Effector memory CD4-positive, alpha-beta T cell (primary cell): ENCODE measurements around the gene NDUFB4.
A peak's percentile ranks its signal among the peaks of the same experiment; 100 is the strongest.

Experiments used
- DNase-seq, 3 donors: peaks; one replicate each; pipeline ENCODE4 v3.0.0-alpha.2; 2020
- H3K27ac ChIP-seq: 2 replicates; pipeline ENCODE4 v1.7.0; 2013; ENCODE audit warnings: mild to moderate bottlenecking, low read length, moderate library complexity; ENCODE audit not compliant: insufficient read depth, poor library complexity, severe bottlenecking
- H3K27me3 ChIP-seq: replicated peaks from 2 replicates; pipeline ENCODE4 v1.7.0; 2013; ENCODE audit warnings: mild to moderate bottlenecking, low read length; ENCODE audit not compliant: insufficient read depth, control insufficient read depth, poor library complexity, severe bottlenecking
- H3K36me3 ChIP-seq: 2 replicates; pipeline ENCODE4 v1.7.0; 2013; ENCODE audit warnings: mild to moderate bottlenecking, low read length, moderate library complexity; ENCODE audit not compliant: control insufficient read depth, insufficient read depth
- H3K4me1 ChIP-seq: 2 replicates; pipeline ENCODE4 v1.7.0; 2013; ENCODE audit warnings: low read length, mild to moderate bottlenecking; ENCODE audit not compliant: control insufficient read depth, insufficient read depth, poor library complexity, severe bottlenecking
- H3K4me3 ChIP-seq: 2 replicates; pipeline ENCODE4 v1.7.0; 2013; ENCODE audit warnings: low read length, low read depth, mild to moderate bottlenecking; ENCODE audit not compliant: insufficient read depth, poor library complexity, severe bottlenecking
- H3K9me3 ChIP-seq: 2 replicates; pipeline ENCODE4 v1.7.0; 2013; ENCODE audit warnings: mild to moderate bottlenecking, low read length, moderate library complexity; ENCODE audit not compliant: control insufficient read depth
- total RNA-seq, 3 donors: gene quantifications; one replicate each; lab custom pipeline; 2026; lab: John Stamatoyannopoulos, UW

Gene NDUFB4
- total RNA-seq = 26.4 to 38.0 (median 29.0) reads per million in 3 donors

DNA sequence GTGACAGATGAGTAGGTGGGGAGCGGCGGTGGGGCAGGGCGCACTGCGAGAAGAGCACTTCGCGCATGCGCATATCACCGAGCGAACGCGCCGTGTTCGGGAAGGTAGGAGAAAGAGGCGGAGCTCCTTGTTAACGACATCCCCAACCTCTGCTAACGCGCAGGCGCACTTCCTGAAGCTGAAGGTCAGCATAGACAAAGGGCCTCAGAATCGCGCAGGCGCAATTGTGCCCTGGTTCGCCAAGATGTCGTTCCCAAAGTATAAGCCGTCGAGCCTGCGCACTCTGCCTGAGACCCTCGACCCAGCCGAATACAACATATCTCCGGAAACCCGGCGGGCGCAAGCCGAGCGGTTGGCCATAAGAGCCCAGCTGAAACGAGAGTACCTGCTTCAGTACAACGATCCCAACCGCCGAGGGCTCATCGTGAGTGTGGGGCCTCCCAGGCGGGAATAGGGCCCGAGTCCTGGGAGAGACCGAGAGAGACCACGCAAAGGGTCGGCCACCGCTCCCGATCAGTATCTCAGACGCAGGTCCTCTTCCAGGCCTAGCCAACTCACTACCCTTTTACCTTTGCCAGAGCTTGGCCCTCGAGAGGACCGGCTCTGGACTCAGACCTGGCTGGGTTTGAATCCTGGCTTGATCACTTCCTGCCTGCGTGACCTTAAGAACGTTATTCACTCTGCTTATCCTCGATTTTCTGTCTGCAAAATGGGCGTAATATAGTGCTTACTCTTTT is at the start of gene NDUFB4:
Gene NDUFB4 (plus strand): TSS at position 221 of the 737 bp plus-strand sequence. CDS start 24 bp downstream, at position 245.
- no peaks in the 10 kb centered on the region for H3K9me3 ChIP-seq
- no peaks in the 10 kb centered on the region for H3K27me3 ChIP-seq
- H3K4me3 ChIP-seq = peak within 1 kb of the TSS; percentile 76
- H3K27ac ChIP-seq = peak within 1 kb of the TSS; percentile 94
- peaks cover 15% of the 10 kb centered on the region for H3K36me3 ChIP-seq
- peak; percentile 91 to 97 (median 95) for DNase-seq
- no peaks in the 10 kb centered on the region for H3K4me1 ChIP-seq

DNA sequence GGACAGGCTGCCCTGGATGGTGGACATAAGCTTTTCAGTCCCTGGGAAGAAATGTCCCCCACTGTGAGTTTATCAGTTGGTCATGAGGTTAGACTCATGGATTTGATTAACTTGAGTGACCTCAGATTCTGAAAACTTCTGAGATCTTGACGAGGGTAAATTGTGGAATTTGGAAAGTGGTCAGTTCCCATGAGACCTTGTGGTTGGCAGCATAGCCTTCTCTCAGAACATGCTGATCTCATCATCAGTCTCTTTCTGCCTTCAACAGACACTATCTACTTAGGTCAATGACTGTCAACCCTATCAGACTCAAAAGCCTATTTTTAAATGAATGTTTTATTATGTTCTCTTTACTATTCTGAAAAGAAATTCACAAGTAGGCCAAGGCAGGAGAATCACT is 45.6 kb upstream of the NDUFB4 start:
- H3K4me3 ChIP-seq = no peak overlapping the region
- no peaks in the 10 kb centered on the region for H3K4me1 ChIP-seq
- no peaks in the 10 kb centered on the region for H3K27me3 ChIP-seq
- H3K9me3 ChIP-seq = no peaks in the 10 kb centered on the region
- H3K27ac ChIP-seq = no peak overlapping the region
- H3K36me3 ChIP-seq = no peaks in the 10 kb centered on the region
- no peak for DNase-seq

DNA sequence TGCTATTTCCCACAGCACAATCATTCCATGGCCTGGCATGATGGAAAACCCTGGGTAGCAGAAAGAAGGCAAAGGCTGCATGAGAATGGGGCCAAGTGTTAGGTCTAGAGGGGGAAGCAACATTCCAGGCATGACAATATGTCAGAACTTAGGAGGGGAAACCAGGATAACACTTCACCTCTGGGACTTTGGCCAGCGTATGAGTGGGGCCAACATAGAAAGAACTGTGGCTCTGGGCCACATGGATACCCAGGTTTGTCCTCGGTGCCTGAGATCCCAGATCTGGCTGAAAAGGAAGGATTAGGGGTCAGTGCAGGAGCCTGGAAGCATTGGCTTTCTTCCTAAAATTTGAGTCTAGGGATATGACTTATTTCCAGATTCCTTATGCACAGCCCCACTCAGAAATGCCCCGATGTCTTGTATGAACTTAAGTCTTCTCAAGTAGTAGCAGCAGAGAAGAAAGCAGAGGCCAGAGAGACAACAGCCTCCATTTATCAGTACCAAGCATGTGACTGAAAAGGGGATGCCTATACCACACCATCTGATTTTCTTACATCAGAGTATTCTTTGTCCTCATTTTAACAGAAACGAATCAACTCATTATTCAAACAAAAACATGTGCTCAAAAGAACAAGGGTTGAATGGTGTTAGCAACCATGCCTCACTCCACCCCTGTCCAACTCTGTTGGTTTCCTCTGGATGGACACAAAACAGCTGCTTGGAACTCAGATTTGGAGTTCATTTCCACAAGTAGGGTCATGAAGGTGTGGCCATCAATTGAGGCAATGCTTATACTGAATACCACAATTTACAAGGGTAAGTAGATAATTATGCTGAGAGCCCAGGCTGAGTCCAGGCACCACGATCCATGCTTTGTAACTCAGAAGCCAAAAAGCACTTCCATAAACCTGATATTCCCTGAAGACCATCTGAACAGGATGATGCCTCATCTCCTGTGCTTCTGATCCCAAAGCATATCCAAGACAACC is 43.7 kb upstream of the NDUFB4 start:
- Histone ChIP-seq H3K36me3 (no peaks in the 10 kb centered on the region), H3K27ac (no peak overlapping the region), H3K27me3 (no peaks in the 10 kb centered on the region), H3K9me3 (no peaks in the 10 kb centered on the region), H3K4me3 (no peak overlapping the region), H3K4me1 (no peaks in the 10 kb centered on the region)
- DNase-seq = no peak

DNA sequence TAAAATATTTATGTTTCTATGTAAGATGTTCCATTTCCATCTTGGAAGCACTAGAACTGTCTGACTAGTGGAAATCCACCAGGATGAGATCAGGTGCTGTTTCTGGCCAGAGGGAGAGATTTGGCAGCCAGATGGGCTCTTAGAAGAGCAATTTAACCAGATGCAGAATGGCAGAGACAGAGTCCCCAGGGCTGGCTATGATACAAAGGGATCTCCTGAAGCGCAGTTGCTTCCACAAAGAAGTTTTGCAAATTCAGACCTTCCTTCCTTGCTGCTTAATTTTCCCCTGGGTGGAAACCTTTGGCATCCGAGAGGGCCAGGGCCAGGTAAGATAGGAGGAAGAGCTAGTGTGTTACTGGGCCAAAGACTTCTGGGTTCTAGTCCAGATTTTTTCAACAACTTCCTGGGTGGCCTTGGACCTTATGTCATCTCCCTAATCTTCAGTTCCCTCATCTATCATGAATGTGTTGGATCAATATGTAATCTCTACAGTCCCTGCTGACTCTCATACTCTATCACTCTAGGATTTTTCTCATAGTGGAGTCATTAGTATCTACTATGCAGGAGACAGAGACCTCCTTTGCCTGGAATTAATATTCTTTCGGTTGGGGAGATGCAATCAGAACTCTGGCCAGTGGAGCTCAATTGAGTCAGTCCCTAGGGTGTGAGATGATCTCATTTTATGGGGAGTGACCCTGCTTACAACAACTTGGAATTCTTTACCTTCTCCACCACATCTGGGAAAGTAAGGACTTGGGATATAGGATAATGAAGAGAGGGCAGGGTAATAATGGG is 41.1 kb upstream of the NDUFB4 start:
- Histone ChIP-seq H3K4me3 (no peak overlapping the region), H3K36me3 (no peaks in the 10 kb centered on the region), H3K4me1 (no peaks in the 10 kb centered on the region), H3K9me3 (no peaks in the 10 kb centered on the region), H3K27ac (no peak overlapping the region), H3K27me3 (no peaks in the 10 kb centered on the region)
- no peak for DNase-seq

DNA sequence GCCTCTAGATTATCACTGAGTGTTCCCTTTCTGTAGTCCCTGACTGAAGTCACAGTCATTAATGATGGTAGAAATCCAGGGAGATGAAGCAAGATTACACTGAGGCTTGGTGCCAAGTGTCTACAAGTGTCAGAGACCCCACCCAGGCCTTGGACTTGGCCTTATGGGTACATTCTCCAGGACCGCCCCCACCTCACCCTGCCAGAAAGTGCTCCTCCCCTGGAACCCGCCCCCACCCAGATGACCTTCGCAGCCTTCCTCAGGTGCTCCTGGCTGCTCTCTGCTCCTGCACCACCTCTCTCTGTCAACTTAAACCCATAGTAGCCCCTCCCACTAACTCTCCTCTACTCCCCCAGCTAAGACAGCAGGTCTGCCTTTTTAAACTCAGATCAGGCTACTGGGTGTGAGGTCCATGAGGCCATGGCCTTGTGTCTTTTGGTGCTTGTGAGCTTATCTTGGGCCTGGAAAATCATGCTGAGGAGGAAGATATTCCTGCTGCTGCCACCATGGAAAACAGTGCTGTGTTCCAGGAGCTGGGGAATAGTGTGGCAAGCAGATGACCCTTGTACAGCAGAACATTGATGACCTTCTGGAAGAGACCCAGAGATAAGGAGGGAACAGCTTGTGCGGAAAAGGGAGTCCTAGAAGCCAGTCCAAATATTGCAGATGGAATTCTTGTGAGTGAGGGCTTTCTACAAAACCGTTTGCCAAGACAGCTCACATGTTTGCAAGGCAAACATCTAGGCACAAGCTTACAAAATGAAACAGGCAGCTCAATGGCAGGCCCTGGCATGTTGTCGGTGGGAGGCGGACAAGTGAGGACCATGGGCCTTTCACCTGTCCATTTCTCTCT is 40.3 kb upstream of the NDUFB4 start:
- no peaks in the 10 kb centered on the region for H3K9me3 ChIP-seq
- H3K27ac ChIP-seq = no peak overlapping the region
- no peaks in the 10 kb centered on the region for H3K27me3 ChIP-seq
- no peaks in the 10 kb centered on the region for H3K4me1 ChIP-seq
- no peak for DNase-seq
- no peak overlapping the region for H3K4me3 ChIP-seq
- no peaks in the 10 kb centered on the region for H3K36me3 ChIP-seq

DNA sequence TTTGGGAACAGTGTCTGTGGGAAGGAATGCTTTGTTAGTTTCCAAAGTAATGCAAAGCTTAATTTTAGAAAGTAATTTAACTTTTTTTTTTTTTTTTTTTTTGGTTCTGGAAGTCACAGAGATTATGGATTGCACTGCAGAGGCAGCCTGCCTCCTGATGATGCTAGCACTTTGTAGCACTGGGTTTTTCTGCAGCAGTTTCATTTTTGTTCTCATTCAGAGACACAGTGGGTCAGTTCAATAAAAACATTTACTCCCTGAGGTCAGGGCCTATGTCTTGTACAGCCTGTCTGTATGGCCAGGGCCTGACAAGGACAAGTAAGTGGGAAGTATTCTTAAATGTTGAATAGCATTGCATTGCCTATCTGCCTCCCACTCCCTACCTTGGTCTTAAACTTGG is 39.0 kb upstream of the NDUFB4 start:
- no peak overlapping the region for H3K4me3 ChIP-seq
- no peaks in the 10 kb centered on the region for H3K4me1 ChIP-seq
- H3K27me3 ChIP-seq = no peaks in the 10 kb centered on the region
- H3K9me3 ChIP-seq = no peaks in the 10 kb centered on the region
- H3K27ac ChIP-seq = no peak overlapping the region
- no peak for DNase-seq
- no peaks in the 10 kb centered on the region for H3K36me3 ChIP-seq

DNA sequence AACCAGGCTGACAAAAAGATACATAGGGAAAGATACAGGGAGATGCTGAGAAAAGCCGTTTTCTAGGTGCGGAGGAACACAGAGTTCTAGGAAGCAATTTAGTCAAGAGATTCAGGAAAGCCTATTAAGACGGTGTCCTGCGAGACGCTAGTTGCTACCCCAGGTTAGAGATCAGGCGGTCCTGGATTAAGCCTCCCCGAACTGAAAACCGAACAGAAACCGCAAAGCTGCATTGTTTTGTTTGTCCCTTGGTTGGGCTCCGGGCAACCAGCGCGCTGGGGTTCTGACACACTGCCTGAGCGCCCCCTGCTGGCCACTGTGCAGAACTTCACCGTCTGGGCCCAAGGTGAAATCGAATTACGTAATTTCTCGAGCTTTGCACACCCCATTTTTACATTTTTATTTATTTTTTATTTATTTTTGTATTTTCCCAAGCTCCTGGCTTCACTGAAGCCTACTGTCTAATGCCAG is 37.3 kb upstream of the NDUFB4 start:
- Histone ChIP-seq H3K27ac (peak overlapping the region; percentile 38), H3K4me1 (no peaks in the 10 kb centered on the region), H3K36me3 (no peaks in the 10 kb centered on the region), H3K9me3 (no peaks in the 10 kb centered on the region), H3K27me3 (no peaks in the 10 kb centered on the region), H3K4me3 (peak overlapping the region; percentile 39)
- DNase-seq = peak; percentile 75 to 83 (median 80)

DNA sequence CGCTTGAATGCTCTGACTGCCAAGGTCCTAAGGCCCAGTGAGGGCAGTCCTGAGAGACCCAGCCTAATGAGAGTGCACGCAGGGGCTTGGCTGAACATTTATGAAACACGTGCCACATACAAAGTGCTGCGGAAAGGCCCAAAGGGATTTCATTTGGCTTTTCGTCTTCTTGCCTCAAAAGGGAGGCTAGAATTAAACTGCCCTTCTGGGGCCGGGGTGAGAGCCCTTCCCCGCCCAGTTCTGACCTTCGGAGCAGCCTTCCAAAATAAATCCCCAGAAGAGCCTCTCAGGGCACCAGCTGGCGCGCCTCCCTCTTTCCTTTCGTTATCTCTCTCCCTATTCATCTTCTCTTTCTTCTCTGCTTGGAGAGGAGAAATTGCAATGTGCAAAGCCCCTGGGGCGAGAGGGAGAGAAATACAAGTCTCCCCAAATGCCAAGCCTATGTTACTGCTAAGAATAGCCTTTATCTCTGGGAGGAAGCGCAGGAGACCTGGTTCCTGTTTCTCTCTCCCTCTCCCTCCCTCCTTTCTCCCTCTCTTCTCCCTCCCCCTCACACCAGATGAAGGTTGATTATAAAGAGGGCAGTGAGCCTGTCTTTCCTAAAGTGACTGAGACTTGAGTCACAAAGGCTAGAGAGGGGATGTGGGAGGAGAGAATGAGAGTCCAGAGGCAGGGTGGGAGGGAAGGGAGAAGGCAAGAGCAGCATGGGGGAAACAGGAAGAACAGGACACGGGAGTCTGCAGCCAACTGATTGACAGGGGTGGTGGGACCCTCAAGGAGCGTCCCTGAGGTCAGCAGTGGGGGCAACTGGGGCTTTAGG is 36.7 kb upstream of the NDUFB4 start:
- no peaks in the 10 kb centered on the region for H3K36me3 ChIP-seq
- H3K27me3 ChIP-seq = no peaks in the 10 kb centered on the region
- peak overlapping the region; percentile 39 for H3K4me3 ChIP-seq
- no peak for DNase-seq
- no peak overlapping the region for H3K27ac ChIP-seq
- H3K9me3 ChIP-seq = no peaks in the 10 kb centered on the region
- no peaks in the 10 kb centered on the region for H3K4me1 ChIP-seq
